Suprapubic skin (tissue), 4 donors: ENCODE results near the gene MYO9B.

Source experiments
- EP300 ChIP-seq: sonication (generic); formaldehyde crosslinking; IDR thresholded peaks from one replicate; pipeline ENCODE4 v1.6.1; 2017; ENCODE audit warnings: antibody characterized with exemption
- POLR2AphosphoS5 ChIP-seq, 3 donors: sonication (generic); formaldehyde crosslinking; IDR thresholded peaks; one replicate each; pipeline ENCODE4 v1.6.1; 2017; ENCODE audit warnings: antibody characterized with exemption in 3 of 3

- TF ChIP-seq POLR2AphosphoS5 (IDR thresholded peaks at IDR 0.05) (no peak), EP300 (no peak)
Observed at GRCh38 chr19:17061691-17062090, 13.9 kb upstream of the MYO9B start.
